HG03108 (cell line): Measurements from ENCODE around the gene GAS7.

Source experiments
- ATAC-seq: cut with Tn5 transposase; IDR thresholded peaks from one replicate; pipeline ENCODE4 v1.9.1; 2021; ENCODE audit warnings: moderate library complexity; ENCODE audit not compliant: unreplicated experiment

The GAS7 gene

DNA sequence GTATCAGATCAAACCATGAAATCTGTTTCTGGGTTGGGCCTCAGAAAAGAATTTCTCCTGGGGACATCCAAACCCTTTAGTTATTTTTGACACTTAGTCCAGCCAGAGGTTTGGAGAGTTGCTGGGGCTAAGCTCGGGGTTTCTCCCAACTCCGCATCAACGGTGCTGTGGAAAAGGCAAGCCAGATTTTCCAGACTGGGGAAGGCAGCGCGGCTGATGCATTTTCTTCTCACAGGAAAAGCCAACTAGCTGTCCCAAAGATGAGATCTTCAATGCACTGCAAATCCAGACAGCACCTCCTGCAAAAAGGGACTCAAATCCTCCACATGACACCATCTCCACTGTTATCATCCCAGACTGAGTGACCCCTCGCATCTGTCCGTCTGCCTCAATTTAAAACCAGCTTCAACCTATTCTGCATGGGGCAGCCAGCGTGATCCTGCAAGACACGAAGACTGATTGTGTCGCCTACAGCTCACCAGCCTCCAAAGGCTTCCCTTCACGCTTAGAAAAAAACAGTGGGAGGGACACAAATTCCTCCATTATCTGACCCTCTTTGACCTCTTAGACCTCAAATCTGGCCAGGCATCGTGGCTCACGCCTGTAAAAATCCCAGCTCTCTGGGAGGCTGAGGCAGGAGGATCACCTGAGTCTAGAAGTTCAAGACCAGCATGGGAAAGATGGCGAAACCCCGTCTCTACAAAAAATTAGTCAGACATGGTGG is 62.0 kb downstream of the GAS7 start:
- no peak for ATAC-seq

DNA sequence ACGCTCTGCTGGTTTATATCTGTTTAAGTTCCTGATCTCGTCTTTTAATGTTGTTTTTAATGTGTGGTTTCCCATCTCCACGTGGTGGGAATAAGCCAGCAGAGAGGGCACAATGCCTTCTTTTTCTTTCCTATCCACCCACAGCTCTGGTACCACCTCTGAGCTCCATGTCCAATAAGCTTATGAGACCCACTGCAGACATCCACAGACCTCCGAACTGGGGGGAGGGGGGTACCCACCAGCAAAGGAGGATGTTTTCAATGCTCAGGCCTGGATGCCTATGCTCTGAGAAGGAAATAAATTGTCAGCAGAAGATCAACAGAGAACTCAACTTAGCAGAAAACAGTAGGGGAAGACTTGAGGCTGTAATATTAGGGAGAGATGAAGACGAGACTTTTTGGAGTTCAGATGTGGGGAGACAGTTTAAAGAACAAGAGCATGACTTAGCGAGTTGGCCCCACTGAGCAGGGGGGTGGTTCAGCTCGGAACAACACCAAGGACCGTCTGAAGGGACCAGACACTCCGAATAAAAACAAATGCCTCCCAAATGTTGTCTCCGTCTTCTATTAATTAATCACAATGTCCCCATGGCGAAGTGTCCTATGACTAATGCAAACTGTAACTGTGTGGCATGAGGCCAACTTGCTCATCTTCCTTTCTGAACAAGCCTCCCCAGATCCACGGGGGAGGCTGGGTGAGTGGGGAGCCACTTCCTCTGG is 62.7 kb downstream of the GAS7 start:
- no peak for ATAC-seq

DNA sequence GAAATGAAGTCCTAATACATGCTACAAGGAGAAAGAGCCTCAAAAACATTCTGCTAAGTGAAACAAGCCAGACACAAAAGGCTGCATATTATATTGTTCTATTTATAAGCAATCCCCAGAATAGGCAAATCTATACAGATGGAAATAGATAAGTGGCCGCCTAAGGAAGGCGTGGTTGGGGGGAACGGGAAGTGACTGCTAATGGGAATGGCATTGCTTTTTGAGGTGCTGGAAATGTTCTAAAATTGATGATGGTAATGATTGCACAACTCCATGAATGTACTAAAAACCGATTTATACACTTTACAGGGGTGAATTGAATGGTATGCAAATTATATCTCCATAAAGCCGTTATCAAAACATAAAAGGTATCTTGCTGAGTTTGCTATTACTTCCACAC is 67.7 kb downstream of the GAS7 start:
- no peak for ATAC-seq

GRCh38 chr17:10130263-10130662 is 68.1 kb downstream of the GAS7 start:
- ATAC-seq: no peak

GRCh38 chr17:10127819-10128425 is 70.5 kb downstream of the GAS7 start:
- no peak for ATAC-seq

DNA sequence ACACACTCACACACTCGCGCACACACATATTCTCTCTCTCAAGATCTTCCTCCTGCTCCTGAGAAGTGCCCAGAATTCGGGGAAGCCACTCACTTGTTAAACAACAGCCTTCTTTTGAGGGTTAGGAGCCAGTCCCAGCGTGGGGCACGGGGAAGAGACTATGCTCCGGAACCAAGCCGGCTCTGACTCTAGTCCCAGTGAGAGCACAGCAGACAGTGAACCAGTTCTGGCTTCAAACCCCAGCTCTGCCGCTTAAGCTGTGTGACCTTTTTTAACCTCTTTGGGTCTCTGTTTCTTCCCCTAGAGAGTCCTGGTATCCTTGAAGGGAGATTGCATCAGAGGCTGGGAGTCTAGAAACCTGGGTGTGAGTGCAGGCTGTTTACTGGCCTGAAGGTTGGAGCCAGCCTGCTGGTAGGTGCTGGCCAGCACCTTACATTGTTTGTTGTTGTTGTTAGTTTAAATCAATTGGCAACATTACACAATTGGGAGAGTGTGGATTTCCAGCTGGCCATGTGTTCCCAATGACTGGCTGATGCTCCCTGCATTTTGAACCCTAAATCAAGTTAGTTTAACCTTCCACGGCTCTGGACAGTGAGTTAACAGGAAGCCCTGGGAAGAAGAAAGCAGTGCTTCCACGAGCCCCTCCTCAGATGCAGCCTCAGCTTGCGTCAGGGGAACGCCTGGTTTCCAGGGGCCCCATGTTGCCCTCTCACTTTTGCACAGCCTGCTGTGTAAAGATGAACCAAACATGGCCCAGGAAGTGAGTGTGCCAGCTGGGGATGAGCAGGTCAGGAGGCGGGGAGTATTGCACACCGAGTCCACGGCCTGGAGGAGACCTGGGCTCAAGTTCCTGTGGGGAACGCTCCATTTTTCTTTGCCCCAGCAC is 71.5 kb downstream of the GAS7 start:
- ATAC-seq: no peak

- no peak for ATAC-seq
Measured at GRCh38 chr17:10126276-10126615, 72.2 kb downstream of the GAS7 start.

DNA sequence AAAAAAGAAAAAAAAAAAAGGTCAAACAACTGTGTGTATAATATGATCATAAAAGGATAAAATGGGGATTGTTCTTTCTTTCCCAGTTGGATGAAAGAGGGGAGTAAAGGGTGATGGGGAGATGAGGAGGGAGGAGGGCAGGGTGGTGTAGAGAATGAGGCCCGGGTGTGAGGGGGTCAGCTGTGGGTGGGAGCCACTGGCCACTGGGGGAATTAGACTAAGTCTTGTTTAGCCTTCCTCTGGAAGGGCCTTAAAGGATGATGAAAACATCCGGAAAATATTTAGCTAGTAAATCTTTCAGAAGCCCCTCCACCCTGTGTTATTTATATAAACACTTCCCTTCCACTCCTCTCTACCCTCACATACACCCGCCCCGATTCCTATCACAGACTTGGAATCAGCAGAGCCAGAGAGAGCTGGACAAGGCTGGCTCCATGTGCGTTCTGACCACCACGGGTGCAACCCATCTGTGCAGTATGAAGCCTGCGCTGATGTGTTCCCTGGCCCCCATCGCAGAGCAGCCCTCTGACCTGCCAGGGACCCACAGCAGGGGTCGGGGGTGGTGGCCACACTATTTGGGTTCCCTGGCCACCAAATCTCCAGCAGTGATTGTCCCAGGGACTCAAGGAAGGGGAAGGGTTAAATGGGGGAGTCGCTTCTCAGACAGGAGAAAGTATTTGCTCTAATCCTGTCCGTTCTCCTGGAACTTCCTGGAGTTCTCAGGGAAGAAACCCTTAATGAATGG is 72.7 kb downstream of the GAS7 start:
- ATAC-seq: no peak

DNA sequence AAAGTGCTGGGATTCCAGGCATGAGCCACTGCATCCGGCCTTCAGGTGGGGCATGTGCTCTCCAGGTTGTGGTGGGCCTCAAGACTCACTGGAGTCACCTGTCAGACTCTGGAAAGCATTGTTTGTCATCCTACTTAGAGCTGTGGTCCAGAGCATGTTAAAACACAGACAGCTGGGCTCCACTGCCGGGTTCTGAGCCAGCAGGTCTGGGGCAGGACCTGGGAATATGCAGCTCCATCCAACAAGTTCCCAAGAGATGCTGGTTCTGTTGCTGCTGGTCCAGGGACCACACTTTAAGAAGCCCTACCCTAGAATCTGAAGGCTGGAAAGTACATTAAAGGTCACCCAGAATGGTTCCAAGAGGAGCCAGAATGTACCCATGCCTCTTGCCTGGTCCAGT is 75.3 kb downstream of the GAS7 start:
- no peak for ATAC-seq

GRCh38 chr17:10121971-10122707 is 76.3 kb downstream of the GAS7 start:
- no peak for ATAC-seq

- ATAC-seq: no peak
Measured at GRCh38 chr17:10120749-10121148, 77.7 kb downstream of the GAS7 start.

GRCh38 chr17:10120109-10120485 is 78.3 kb downstream of the GAS7 start:
- ATAC-seq: no peak

DNA sequence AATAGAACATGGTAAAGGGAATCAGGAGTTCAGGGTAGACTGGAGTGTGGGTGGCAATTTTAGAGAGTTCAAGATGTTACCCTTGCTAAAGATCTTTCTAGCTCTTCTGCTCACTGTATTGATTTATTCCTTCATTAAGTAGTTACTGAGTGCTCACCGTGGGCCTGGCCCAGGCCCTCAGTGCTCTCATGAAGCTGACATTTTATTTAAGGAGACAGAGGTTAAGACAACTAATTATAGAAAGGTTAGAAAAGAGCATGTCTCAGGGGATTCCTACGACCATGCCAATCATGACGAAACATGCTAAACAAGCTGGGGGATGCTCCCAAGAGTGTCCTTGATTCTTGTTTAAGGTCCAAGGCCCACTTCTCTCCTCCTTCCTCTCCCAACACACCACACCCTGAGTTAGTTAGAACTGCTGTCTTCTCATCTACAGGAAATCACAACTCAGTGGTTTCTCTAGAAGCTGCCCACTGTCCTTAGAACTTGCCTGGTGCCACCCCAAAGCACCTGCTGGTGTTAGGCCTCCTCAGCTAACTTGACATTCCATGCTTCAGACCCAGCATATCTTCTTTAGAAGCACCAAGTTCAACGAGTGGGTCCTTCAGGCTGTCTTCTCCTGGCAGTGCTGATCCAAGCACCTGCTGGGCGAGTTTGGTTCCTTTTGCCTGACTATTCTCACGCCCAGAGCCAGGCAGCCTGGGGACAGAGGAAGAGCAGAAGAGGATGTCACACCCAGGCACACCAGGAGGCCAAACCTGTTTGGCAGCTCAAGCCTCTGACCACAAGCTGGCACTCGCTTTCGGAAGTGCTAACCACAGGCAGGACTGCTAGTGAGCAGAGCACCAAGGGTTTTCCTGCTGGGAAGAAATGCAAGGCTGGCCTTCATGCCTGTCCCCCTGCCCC is 79.0 kb downstream of the GAS7 start:
- ATAC-seq: no peak

DNA sequence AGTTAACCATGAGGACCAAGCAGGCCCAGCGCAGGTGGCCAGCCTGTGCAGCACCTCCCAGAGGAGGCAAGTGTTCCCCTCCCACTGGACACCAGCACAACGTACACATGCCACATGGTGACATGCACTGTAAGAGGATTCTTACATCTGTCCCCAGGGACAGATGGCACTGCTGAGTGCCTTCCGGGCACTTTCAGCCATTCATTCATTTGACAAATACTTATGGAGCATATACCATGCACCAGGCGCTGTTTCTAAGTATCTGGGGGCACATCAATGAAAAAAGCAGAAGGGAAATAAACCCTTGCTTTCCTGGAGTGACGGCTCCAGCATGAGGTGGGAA is 79.6 kb downstream of the GAS7 start:
- no peak for ATAC-seq

- ATAC-seq: no peak
Measured at GRCh38 chr17:10117581-10118001, 80.8 kb downstream of the GAS7 start.

DNA sequence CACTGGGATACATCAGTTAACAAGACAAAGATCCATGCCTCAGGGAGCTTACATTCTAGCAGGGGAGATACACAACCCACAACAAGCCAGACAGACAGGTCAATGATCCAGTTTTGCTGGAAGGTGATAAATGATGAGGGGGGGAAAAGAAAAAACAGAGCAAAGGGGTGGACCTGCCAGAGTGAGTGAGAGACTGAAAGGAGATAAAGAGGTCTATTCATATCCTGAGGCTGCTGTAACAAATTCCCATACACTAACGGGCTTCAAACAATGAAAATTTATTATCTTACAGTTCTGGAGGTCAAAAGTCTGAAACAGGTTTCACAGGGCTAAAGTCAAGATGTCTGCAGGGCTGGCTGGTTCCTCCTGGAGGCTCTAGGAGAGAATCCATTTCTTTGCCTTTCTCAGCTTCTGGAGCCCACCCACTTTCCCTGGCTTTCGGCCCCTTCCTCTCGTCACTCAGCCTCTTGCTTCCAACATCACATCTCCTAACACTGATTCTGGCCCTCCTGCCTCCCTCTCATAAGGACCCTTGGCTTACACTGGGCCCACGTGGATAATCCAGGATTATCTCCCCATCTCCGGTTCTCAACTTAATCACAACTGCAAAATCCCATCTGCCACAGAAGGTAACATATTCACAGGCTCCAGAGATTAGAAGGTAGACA is 81.5 kb downstream of the GAS7 start:
- no peak for ATAC-seq

DNA sequence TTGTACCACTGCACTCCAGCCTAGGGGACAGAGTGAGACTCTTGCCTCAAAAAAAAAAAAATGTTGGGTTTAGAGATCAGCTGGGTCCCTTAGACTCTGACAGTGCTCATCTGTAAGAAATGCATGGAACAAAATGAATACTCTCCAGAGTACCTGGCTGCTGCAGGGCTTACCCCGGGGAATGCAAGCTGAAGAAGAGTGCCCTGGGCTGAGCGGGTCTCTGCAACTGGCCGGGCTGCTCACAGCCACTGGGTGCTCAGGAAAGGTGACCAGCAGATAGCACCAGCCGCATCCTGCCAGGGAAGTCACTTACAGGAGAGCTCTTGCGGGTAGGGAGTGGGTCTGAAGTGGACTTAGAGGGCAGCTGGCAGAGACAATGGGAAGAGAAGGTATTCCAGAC is 82.1 kb downstream of the GAS7 start:
- no peak for ATAC-seq

DNA sequence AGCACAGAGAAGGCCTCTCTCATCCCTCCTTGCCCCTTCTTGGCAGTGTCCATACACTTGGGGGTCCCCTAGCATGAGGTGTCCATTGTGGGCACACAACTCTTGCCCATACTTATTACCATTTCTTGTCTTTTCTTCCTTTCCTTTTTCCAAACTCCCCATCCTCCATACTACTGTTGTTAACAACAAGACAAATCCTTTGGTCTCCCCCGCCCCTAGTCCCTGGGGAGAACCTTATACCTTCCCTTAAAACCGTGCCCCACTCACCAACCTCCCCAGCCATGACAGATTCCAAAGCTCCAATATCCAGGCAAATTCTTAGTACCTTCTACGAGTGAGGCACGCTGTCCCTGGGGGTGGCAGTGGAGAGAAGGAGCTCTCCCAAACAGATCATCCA is 82.9 kb downstream of the GAS7 start:
- no peak for ATAC-seq
